Keratinocyte (primary cell): ENCODE data around the gene SH2D1B.

ENCODE experiments used
- EZH2 ChIP-seq: IDR thresholded peaks from one replicate; pipeline ENCODE4 v1.6.1; 2012; ENCODE audit warnings: inconsistent platforms, mild to moderate bottlenecking, low read length, moderate library complexity
- TF ChIP-seq, protein P1 (sequence below), 3 experiments: IDR thresholded peaks in 1 of 3; conservative IDR thresholded peaks in 1 of 3; optimal IDR thresholded peaks in 1 of 3; 2 replicates in 2 of 3; 3 replicates in 1 of 3; pipeline versions ENCODE3 to v1.5.1; 2011; ENCODE audit warnings: low read length in 3 of 3, mild to moderate bottlenecking in 3 of 3, moderate library complexity in 2 of 3, control low read depth in 1 of 3, inconsistent platforms in 1 of 3; ENCODE audit not compliant: insufficient read depth in 2 of 3; ENCODE audit errors: extremely low read depth in 1 of 3

DNA sequence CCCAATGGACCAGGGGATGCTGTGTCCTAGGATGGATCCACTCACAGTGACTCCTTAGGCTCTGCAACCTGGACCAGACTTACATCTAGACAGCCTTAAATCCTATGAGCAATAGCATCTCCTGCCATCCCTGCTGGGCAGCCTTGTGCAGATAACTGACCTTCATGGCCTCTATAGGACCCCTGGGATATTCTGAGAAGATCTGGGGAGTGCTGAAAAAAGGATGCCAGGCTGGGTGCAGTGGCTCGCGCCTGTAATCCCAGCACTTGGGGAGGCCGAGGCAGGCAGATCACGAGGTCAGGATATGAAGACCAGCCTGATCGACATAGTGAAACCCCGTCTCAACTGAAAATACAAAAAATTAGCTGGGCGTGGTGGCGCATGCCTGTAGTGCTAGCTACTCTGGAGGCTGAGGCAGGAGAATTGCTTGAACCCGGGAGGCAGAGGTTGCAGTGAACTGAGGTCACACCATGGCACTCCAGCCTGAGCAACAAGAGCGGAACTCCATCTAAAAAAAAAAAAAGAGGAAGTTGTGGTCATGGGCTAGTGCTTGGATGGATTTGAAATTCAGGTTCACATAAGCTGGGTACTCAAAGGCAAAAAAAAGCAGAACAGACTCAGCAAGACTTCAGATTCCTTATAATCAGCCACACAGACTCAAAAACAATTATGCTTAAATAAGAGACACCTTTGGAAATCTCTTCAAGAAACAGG, 10.9 kb upstream of the SH2D1B start:
- no peak for TF ChIP-seq EZH2
- TF ChIP-seq, protein P1, sequence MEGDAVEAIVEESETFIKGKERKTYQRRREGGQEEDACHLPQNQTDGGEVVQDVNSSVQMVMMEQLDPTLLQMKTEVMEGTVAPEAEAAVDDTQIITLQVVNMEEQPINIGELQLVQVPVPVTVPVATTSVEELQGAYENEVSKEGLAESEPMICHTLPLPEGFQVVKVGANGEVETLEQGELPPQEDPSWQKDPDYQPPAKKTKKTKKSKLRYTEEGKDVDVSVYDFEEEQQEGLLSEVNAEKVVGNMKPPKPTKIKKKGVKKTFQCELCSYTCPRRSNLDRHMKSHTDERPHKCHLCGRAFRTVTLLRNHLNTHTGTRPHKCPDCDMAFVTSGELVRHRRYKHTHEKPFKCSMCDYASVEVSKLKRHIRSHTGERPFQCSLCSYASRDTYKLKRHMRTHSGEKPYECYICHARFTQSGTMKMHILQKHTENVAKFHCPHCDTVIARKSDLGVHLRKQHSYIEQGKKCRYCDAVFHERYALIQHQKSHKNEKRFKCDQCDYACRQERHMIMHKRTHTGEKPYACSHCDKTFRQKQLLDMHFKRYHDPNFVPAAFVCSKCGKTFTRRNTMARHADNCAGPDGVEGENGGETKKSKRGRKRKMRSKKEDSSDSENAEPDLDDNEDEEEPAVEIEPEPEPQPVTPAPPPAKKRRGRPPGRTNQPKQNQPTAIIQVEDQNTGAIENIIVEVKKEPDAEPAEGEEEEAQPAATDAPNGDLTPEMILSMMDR (optimal IDR thresholded peaks at IDR 0.05 in 1 of 3, IDR thresholded peaks at IDR 0.05 in 1 of 3, conservative IDR thresholded peaks at IDR 0.05 in 1 of 3; ENCODE audit: extremely low read depth in 1 of 3, insufficient read depth in 2 of 3, low read length in 3 of 3) = no peak
